Endothelial cell of umbilical vein (primary cell): ENCODE measurements around the gene CEMIP.

Experiments used
- CTCF ChIP-seq, 2 donors: IDR thresholded peaks; 1 replicate in 1 of 2; 2 replicates in 1 of 2; pipeline ENCODE4 v1.5.1; 2011; ENCODE audit warnings: low read length in 2 of 2, mild to moderate bottlenecking in 2 of 2, moderate library complexity in 2 of 2, control low read depth in 1 of 2, inconsistent platforms in 1 of 2, low read depth in 1 of 2; ENCODE audit not compliant: insufficient read depth in 1 of 2; ENCODE audit errors: extremely low read depth in 1 of 2
- EZH2 ChIP-seq: IDR thresholded peaks from 2 replicates; pipeline ENCODE4 v1.6.1; 2012; ENCODE audit warnings: borderline replicate concordance, low read depth, mild to moderate bottlenecking, moderate library complexity, low read length, inconsistent platforms; ENCODE audit not compliant: severe bottlenecking
- FOS ChIP-seq: IDR thresholded peaks from 2 replicates; pipeline ENCODE4 v1.6.1; 2011; ENCODE audit warnings: mild to moderate bottlenecking, low read length, moderate library complexity, borderline replicate concordance; ENCODE audit not compliant: insufficient read depth
- JUN ChIP-seq: IDR thresholded peaks from 2 replicates; pipeline ENCODE4 v1.6.1; 2011; ENCODE audit warnings: borderline replicate concordance, low read depth; ENCODE audit not compliant: insufficient read length, insufficient read depth
- MYC ChIP-seq: IDR thresholded peaks from one replicate; pipeline ENCODE4 v1.6.1; 2011; ENCODE audit warnings: mild to moderate bottlenecking, low read depth, low read length
- POLR2A ChIP-seq: IDR thresholded peaks from 2 replicates; pipeline ENCODE4 v1.6.1; 2012; ENCODE audit warnings: low read depth, mild to moderate bottlenecking, control low read depth, low read length
- POLR2AphosphoS5 ChIP-seq: IDR thresholded peaks from 2 replicates; pipeline ENCODE4 v1.6.1; 2012; ENCODE audit warnings: low read depth, mild to moderate bottlenecking, control low read depth, low read length, moderate library complexity; ENCODE audit not compliant: insufficient read depth
- TF ChIP-seq, protein P1 (sequence below): IDR thresholded peaks from 2 replicates; pipeline ENCODE4 v1.6.1; 2011; ENCODE audit not compliant: insufficient read depth, insufficient read length

- TF ChIP-seq EZH2 (no peak), CTCF (IDR thresholded peaks at IDR 0.05; ENCODE audit: extremely low read depth in 1 of 2, insufficient read depth in 1 of 2, low read depth in 1 of 2, low read length in 2 of 2) (no peak), POLR2A (no peak), FOS (no peak), JUN (no peak), POLR2AphosphoS5 (no peak), MYC (no peak)
- TF ChIP-seq, protein P1, sequence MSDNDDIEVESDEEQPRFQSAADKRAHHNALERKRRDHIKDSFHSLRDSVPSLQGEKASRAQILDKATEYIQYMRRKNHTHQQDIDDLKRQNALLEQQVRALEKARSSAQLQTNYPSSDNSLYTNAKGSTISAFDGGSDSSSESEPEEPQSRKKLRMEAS, result no peak
Observed at GRCh38 chr15:80774486-80774885, 4.7 kb upstream of the CEMIP start.
